Keratinocyte (primary cell): ENCODE measurements around the gene TCERG1.
A peak's percentile ranks its signal among the peaks of the same experiment; 100 is the strongest.

Experiments
- CTCF ChIP-seq, 3 experiments: IDR thresholded peaks in 1 of 3; conservative IDR thresholded peaks in 1 of 3; optimal IDR thresholded peaks in 1 of 3; 2 replicates in 2 of 3; 3 replicates in 1 of 3; pipeline versions ENCODE3 to v1.5.1; 2011; ENCODE audit warnings: low read length in 3 of 3, mild to moderate bottlenecking in 3 of 3, moderate library complexity in 2 of 3, control low read depth in 1 of 3, inconsistent platforms in 1 of 3; ENCODE audit not compliant: insufficient read depth in 2 of 3; ENCODE audit errors: extremely low read depth in 1 of 3
- EZH2 ChIP-seq: IDR thresholded peaks from one replicate; pipeline ENCODE4 v1.6.1; 2012; ENCODE audit warnings: inconsistent platforms, mild to moderate bottlenecking, low read length, moderate library complexity

- TF ChIP-seq CTCF (optimal IDR thresholded peaks at IDR 0.05 in 1 of 3, IDR thresholded peaks at IDR 0.05 in 1 of 3, conservative IDR thresholded peaks at IDR 0.05 in 1 of 3; ENCODE audit: extremely low read depth in 1 of 3, insufficient read depth in 2 of 3, low read length in 3 of 3) (peak; percentile 85 to 92 (median 91)), EZH2 (no peak)
Observed at GRCh38 chr5:146533260-146533857, 86.2 kb downstream of the TCERG1 start.
